H9 (cell line): ENCODE results near the gene TBC1D1. TPM values are rescaled to one million over a fixed set of nuclear protein-coding genes. Genes with fewer than 3 reads are reported as not detected.

ENCODE experiments used
- DNase-seq: peaks from one replicate; pipeline ENCODE4 v3.0.0-alpha.2; 2017
- H2AFZ ChIP-seq: one replicate; pipeline ENCODE4 v1.6.1; 2013; ENCODE audit warnings: mild to moderate bottlenecking, low read length, control low read depth, moderate library complexity
- H2AK5ac ChIP-seq: 2 replicates; pipeline ENCODE4 v1.6.1; 2013; ENCODE audit warnings: low read length, control low read depth, mixed read lengths; ENCODE audit not compliant: insufficient read length
- H2BK120ac ChIP-seq: one replicate; pipeline ENCODE4 v1.6.1; 2013; ENCODE audit warnings: low read depth, mild to moderate bottlenecking, low read length, control low read depth, inconsistent platforms; ENCODE audit not compliant: poor library complexity, severe bottlenecking
- H2BK12ac ChIP-seq: 2 replicates; pipeline ENCODE4 v1.6.1; 2013; ENCODE audit warnings: low read length, control low read depth, mixed read lengths, low read depth; ENCODE audit not compliant: insufficient read length
- H2BK15ac ChIP-seq: 2 replicates; pipeline ENCODE4 v1.6.1; 2013; ENCODE audit warnings: low read depth, low read length, control low read depth
- H2BK20ac ChIP-seq: one replicate; pipeline ENCODE4 v1.6.1; 2013; ENCODE audit warnings: low read depth, mild to moderate bottlenecking, low read length, control low read depth, inconsistent platforms; ENCODE audit not compliant: poor library complexity, severe bottlenecking
- H2BK5ac ChIP-seq: 2 replicates; pipeline ENCODE4 v1.6.1; 2013; ENCODE audit warnings: low read length, control low read depth, mixed read lengths; ENCODE audit not compliant: insufficient read length
- H3K14ac ChIP-seq: 2 replicates; pipeline ENCODE4 v1.6.1; 2013; ENCODE audit warnings: low read length, control low read depth; ENCODE audit not compliant: insufficient read depth
- H3K18ac ChIP-seq: 2 replicates; pipeline ENCODE4 v1.6.1; 2013; ENCODE audit warnings: low read depth, mild to moderate bottlenecking, mixed read lengths, low read length, control low read depth; ENCODE audit not compliant: insufficient read length
- H3K23ac ChIP-seq: 2 replicates; pipeline ENCODE4 v1.6.1; 2013; ENCODE audit warnings: low read length, control low read depth, mixed read lengths, low read depth; ENCODE audit not compliant: insufficient read length
- H3K23me2 ChIP-seq: 2 replicates; pipeline ENCODE4 v1.6.1; 2013; ENCODE audit warnings: low read depth, mild to moderate bottlenecking, mixed read lengths, low read length, control low read depth; ENCODE audit not compliant: insufficient read length, poor library complexity, severe bottlenecking
- H3K27ac ChIP-seq: 2 replicates; pipeline ENCODE4 v1.5.1; 2013; ENCODE audit warnings: low read length, control low read depth, mixed read lengths, low read depth; ENCODE audit not compliant: insufficient read length
- H3K27me3 ChIP-seq: 2 replicates; pipeline ENCODE4 v1.6.1; 2013; ENCODE audit warnings: low read length, control low read depth, inconsistent platforms; ENCODE audit not compliant: insufficient read depth
- H3K4ac ChIP-seq: 2 replicates; pipeline ENCODE4 v1.6.1; 2013; ENCODE audit warnings: low read depth, mild to moderate bottlenecking, control low read depth, inconsistent platforms, low read length, moderate library complexity
- H3K4me1 ChIP-seq: 2 replicates; pipeline ENCODE4 v1.6.1; 2013; ENCODE audit warnings: low read length, control low read depth, inconsistent platforms; ENCODE audit not compliant: insufficient read depth
- H3K4me2 ChIP-seq: 2 replicates; pipeline ENCODE4 v1.6.1; 2013; ENCODE audit warnings: low read length, control low read depth, mixed read lengths; ENCODE audit not compliant: insufficient read length, insufficient read depth
- H3K56ac ChIP-seq: 2 replicates; pipeline ENCODE4 v1.6.1; 2013; ENCODE audit warnings: low read depth, mild to moderate bottlenecking, mixed read lengths, low read length, control low read depth; ENCODE audit not compliant: insufficient read length
- H3K79me1 ChIP-seq: 2 replicates; pipeline ENCODE4 v1.6.1; 2013; ENCODE audit warnings: low read depth, mild to moderate bottlenecking, moderate library complexity, low read length, control low read depth, inconsistent platforms; ENCODE audit not compliant: insufficient read depth, poor library complexity, severe bottlenecking
- H3K79me2 ChIP-seq: 2 replicates; pipeline ENCODE4 v1.6.1; 2013; ENCODE audit warnings: low read length, control low read depth, inconsistent platforms; ENCODE audit not compliant: insufficient read depth
- H3K9ac ChIP-seq: 2 replicates; pipeline ENCODE4 v1.6.1; 2013; ENCODE audit warnings: low read length, control low read depth, mixed read lengths; ENCODE audit not compliant: insufficient read length; ENCODE audit errors: extremely low read depth
- H3K9me3 ChIP-seq: one replicate; pipeline ENCODE4 v1.6.1; 2013; ENCODE audit warnings: low read depth, low read length, inconsistent platforms; ENCODE audit not compliant: control insufficient read depth
- H3T11ph ChIP-seq: one replicate; pipeline ENCODE4 v1.6.1; 2013; ENCODE audit warnings: mild to moderate bottlenecking, low read length, control low read depth, inconsistent platforms
- H4K20me1 ChIP-seq: one replicate; pipeline ENCODE4 v1.6.1; 2013; ENCODE audit not compliant: control insufficient read depth, insufficient read length, insufficient read depth
- H4K5ac ChIP-seq: 2 replicates; pipeline ENCODE4 v1.6.1; 2013; ENCODE audit warnings: low read depth, mild to moderate bottlenecking, mixed read lengths, low read length, control low read depth; ENCODE audit not compliant: insufficient read length
- H4K8ac ChIP-seq: replicated peaks from 2 replicates; pipeline ENCODE4 v1.6.1; 2013; ENCODE audit warnings: low read length, control low read depth, mixed read lengths, low read depth; ENCODE audit not compliant: insufficient read length
- H4K91ac ChIP-seq: 2 replicates; pipeline ENCODE4 v1.6.1; 2013; ENCODE audit warnings: low read depth, mild to moderate bottlenecking, moderate library complexity, mixed read lengths, low read length, control low read depth; ENCODE audit not compliant: insufficient read length
- H3K27ac Mint-ChIP-seq, 3 experiments: 2 replicates in 2 of 3; 3 replicates in 1 of 3; pipeline ENCODE4 v1.8.0; 2020 to 2021; ENCODE audit warnings: mixed read lengths in 3 of 3, mild to moderate bottlenecking in 1 of 3, moderate library complexity in 1 of 3
- H3K27me3 Mint-ChIP-seq: 2 replicates; pipeline ENCODE4 v1.8.0; 2021; ENCODE audit warnings: low read depth, mild to moderate bottlenecking, moderate library complexity, mixed read lengths
- H3K36me3 Mint-ChIP-seq, 3 experiments: 2 replicates in 2 of 3; 3 replicates in 1 of 3; pipeline ENCODE4 v1.8.0; 2020 to 2021; ENCODE audit warnings: low read depth in 3 of 3, mixed read lengths in 3 of 3; ENCODE audit not compliant: insufficient read depth in 1 of 3
- H3K4me1 Mint-ChIP-seq, 2 experiments: 2 replicates each; pipeline ENCODE4 v1.8.0; 2020; ENCODE audit warnings: mixed read lengths in 2 of 2
- H3K4me3 Mint-ChIP-seq, 2 experiments: 2 replicates in 1 of 2; 3 replicates in 1 of 2; pipeline ENCODE4 v1.8.0; 2020 to 2021; ENCODE audit warnings: mild to moderate bottlenecking in 2 of 2, mixed read lengths in 2 of 2, moderate library complexity in 1 of 2
- H3K9me3 Mint-ChIP-seq, 2 experiments: 2 replicates in 1 of 2; 3 replicates in 1 of 2; pipeline ENCODE4 v1.8.0; 2020; ENCODE audit warnings: mild to moderate bottlenecking in 2 of 2, mixed read lengths in 2 of 2, moderate library complexity in 1 of 2
- CTCF ChIP-seq: fragments of 200-600 bp; sonication (generic); conservative IDR thresholded peaks from 3 replicates; pipeline ENCODE4 v1.8.0; 2021; ENCODE audit warnings: antibody characterized with exemption, mild to moderate bottlenecking
- WGBS: extraction: QIAGEN DNeasy Blood & Tissue Kit; methylation state at CpG from one replicate; pipeline ENCODE4 v1.1.7; 2013; ENCODE audit warnings: missing lambda C conversion rate, low lambda C conversion rate, mixed read lengths; ENCODE audit not compliant: insufficient read length; ENCODE audit errors: extremely low coverage; 5-methylcytosine and 5-hydroxymethylcytosine counted together
- total RNA-seq: library from RNA; stranded (reverse); gene quantifications from 2 replicates; pipeline ENCODE4 v1.2.1, GENCODE V29; 2021

TBC1D1 gene
- total RNA-seq, 1 experiment from 2014 or later = 109 TPM

GRCh38 chr4:37905533-37906169, 14.8 kb downstream of the TBC1D1 start:
- Mint-ChIP-seq H3K4me3 (no peak overlapping the region), H3K9me3 (no peaks in the 10 kb centered on the region), H3K4me1 (peaks cover 14 to 25% of the 10 kb centered on the region in 2 experiments), H3K36me3 (no peaks in the 10 kb centered on the region), H3K27me3 (no peaks in the 10 kb centered on the region), H3K27ac (no peak overlapping the region)
- H2BK12ac ChIP-seq = no peak overlapping the region
- H2AK5ac ChIP-seq = no peak overlapping the region
- H3T11ph ChIP-seq = no peak overlapping the region
- H2BK15ac ChIP-seq = no peak overlapping the region
- H2BK20ac ChIP-seq = no peak overlapping the region
- H2AFZ ChIP-seq = no peak overlapping the region
- no peaks in the 10 kb centered on the region for H3K23me2 ChIP-seq
- no peaks in the 10 kb centered on the region for H4K20me1 ChIP-seq
- H4K8ac ChIP-seq = no peak overlapping the region
- no peak overlapping the region for H3K4ac ChIP-seq
- no peak overlapping the region for H2BK120ac ChIP-seq
- H3K27ac ChIP-seq = no peak overlapping the region
- H2BK5ac ChIP-seq = no peak overlapping the region
- WGBS = no CpG with 5 or more reads among the region's 7 CpGs
- no peak overlapping the region for H3K9ac ChIP-seq
- H3K14ac ChIP-seq = no peak overlapping the region
- H4K91ac ChIP-seq = no peak overlapping the region
- no peaks in the 10 kb centered on the region for H3K27me3 ChIP-seq
- no peak overlapping the region for H4K5ac ChIP-seq
- no peaks in the 10 kb centered on the region for H3K79me1 ChIP-seq
- DNase-seq = no peak
- no peak overlapping the region for H3K4me2 ChIP-seq
- H3K79me2 ChIP-seq = no peaks in the 10 kb centered on the region
- no peak overlapping the region for H3K56ac ChIP-seq
- H3K9me3 ChIP-seq = no peaks in the 10 kb centered on the region
- no peak overlapping the region for H3K18ac ChIP-seq
- H3K23ac ChIP-seq = no peak overlapping the region
- peaks cover 4% of the 10 kb centered on the region; the same call in 1 of the 2 replicates for H3K4me1 ChIP-seq
- TF ChIP-seq CTCF = no peak
